Heart right ventricle (tissue), 16 donors: ENCODE data around the gene UBE2S. TPM values are rescaled to one million over a fixed set of nuclear protein-coding genes. Genes with fewer than 3 reads are reported as not detected.
A peak's percentile ranks its signal among the peaks of the same experiment; 100 is the strongest.
"Not testable (repeated sequence)": the region's sequence is repeated elsewhere in the genome, so short reads cannot be mapped to it uniquely, and the experiment has no call there.

ENCODE experiments used
- ATAC-seq, 8 donors: fragments of 200-7000 bp; cut with Tn5 transposase; one replicate each; pipeline ENCODE4 v1.9.1; 2020; ENCODE audit warnings: mild to moderate bottlenecking in 8 of 8, moderate library complexity in 8 of 8, moderate number of reproducible peaks in 1 of 8
- DNase-seq, 2 donors: peaks; one replicate each; pipeline ENCODE4 v3.0.0-alpha.2; 2020
- H3K27ac ChIP-seq, 10 donors: fragments of 200-600 bp; sonication (generic) in 2 of 10; one replicate each; pipeline versions ENCODE4 v1.5.0 to v1.8.0; 2020 to 2022; ENCODE audit warnings: mild to moderate bottlenecking in 3 of 10
- H3K27me3 ChIP-seq, 7 donors: fragments of 200-600 bp; one replicate each; pipeline ENCODE4 v1.8.0; 2021 to 2022; ENCODE audit warnings: mild to moderate bottlenecking in 2 of 7
- H3K36me3 ChIP-seq, 9 donors: fragments of 200-600 bp; sonication (generic) in 1 of 9; one replicate each; pipeline versions ENCODE4 v1.5.0 to v1.8.0; 2020 to 2022; ENCODE audit warnings: mild to moderate bottlenecking in 2 of 9
- H3K4me1 ChIP-seq, 9 donors: fragments of 200-600 bp; sonication (generic) in 1 of 9; one replicate each; pipeline versions ENCODE4 v1.5.0 to v1.8.0; 2020 to 2022; ENCODE audit warnings: mild to moderate bottlenecking in 4 of 9
- H3K4me3 ChIP-seq, 10 donors: fragments of 200-600 bp; sonication (generic) in 2 of 10; one replicate each; pipeline versions ENCODE4 v1.5.0 to v1.8.0; 2020 to 2022; ENCODE audit warnings: mild to moderate bottlenecking in 7 of 10, moderate library complexity in 2 of 10
- H3K9me3 ChIP-seq, 11 donors: fragments of 200-600 bp in 10 of 11; sonication (generic) in 2 of 11; one replicate each; pipeline versions ENCODE4 v1.5.0 to v1.8.0; 2013 to 2022; ENCODE audit warnings: mild to moderate bottlenecking in 2 of 11, control low read depth in 1 of 11, moderate library complexity in 1 of 11
- CTCF ChIP-seq, 9 donors: fragments of 200-600 bp; sonication (generic) in 2 of 9; IDR thresholded peaks; one replicate each; pipeline versions ENCODE4 v1.5.0 to v1.8.0; 2021 to 2022; ENCODE audit warnings: antibody characterized with exemption in 9 of 9, mild to moderate bottlenecking in 5 of 9, moderate library complexity in 1 of 9
- WGBS, 2 donors: extraction: QIAGEN DNeasy Blood & Tissue Kit; methylation state at CpG; one replicate each; pipeline ENCODE4 v1.1.7; 2013; ENCODE audit warnings: inconsistent platforms in 1 of 2; 5-methylcytosine and 5-hydroxymethylcytosine counted together
- intact Hi-C, 10 donors: fragments of 100-400 bp; cut with DNase I; formaldehyde crosslinking; loops; one replicate each; pipeline versions ENCODE4 v1.11.1 to v1.14.2; 2022
- long read RNA-seq, 3 donors: library from polyadenylated mRNA; unstranded; transcript quantifications; one replicate each; pipeline ENCODE4 v2.0.0, GENCODE V29; 2020 to 2021
- polyA plus RNA-seq, 2 donors: library from polyadenylated mRNA; stranded (reverse); fragments of 200-250 nt; gene quantifications; one replicate each; pipeline ENCODE4 v1.2.3, GENCODE V29; 2013
- total RNA-seq, 10 donors: library from RNA; stranded (reverse); fragmentation: NEBNext Ultra II Directional in 3 of 10; extraction: Animal tissue kit (Norgen Biotek cat#: 25700) in 3 of 10; gene quantifications; one replicate each; pipeline versions ENCODE4 v1.2.1 to v1.2.4, GENCODE V29; 2021 to 2023
- donor health status: Arrhythmogenic right ventricular cardiomyopathy.
- donor health status: ischemic (EF 13 %, LVEDD 7.1; RV severe dilation, severe dysfunction).
- donor health status: healthy with polysubstance abuse.
- donor health status: DM: no; HTN: yes; CAD: no.
- donor health status: DM: no; HTN: no; CAD: no.
- donor health status: ischemic (EF 25% LVEDD 6.9; RV normal size, moderate dysfunction).
- donor health status: ischemic (EF 25% LVEDD 5.7; RV mildly dilated, moderate dysfunction).
- donor health status: healthy.
- donor health status: DM: yes; HTN: yes; CAD: no.
- donor health status: Ischemic cardiomyopathy.
- donor health status: ischemic (EF 35%, LVEDD 5.7; RV mildly dilated, moderate dysfunction).
- donor health status: nonischemic (EF 11% LVEDD 7.7; RV severe dilation, severe dysfunction).
- donor health status: DM: yes; HTN: yes; CAD: no.
- donor health status: PGD.
- donor health status: ischemic (EF 29% LVEDD 5.4; RV normal size, mild dysfunction).
- donor health status: nonischemic (EF 23%, LVEDD 6.1; RV moderate dilation, normal function).

The UBE2S gene
- total RNA-seq = 10 to 100 TPM; 25.0 to 42.1 (median 30.7) TPM
- 10 to 100 TPM in 1 of 2 donors, 1 to 10 TPM in 1; 8.0 to 25.5 TPM for polyA plus RNA-seq
- long read RNA-seq, donor 1, transcript UBE2S-201 (4 exons, 2,548 nt) = major isoform, 69 of 73 reads
- long read RNA-seq, donor 1, partial matches to known transcripts = 3 of 73 reads
- long read RNA-seq, donor 1, other reads (novel, unspliced or antisense) = 1 of 73 reads
- long read RNA-seq, donor 2, transcript UBE2S-201 (4 exons, 2,548 nt) = major isoform, 53 of 57 reads
- long read RNA-seq, donor 2, partial matches to known transcripts = 1 of 57 reads
- long read RNA-seq, donor 2, other reads (novel, unspliced or antisense) = 3 of 57 reads
- long read RNA-seq, donor 3 = 0 reads

GRCh38 chr19:55407550-55407799 lies at the start of gene UBE2S:
TSS of gene UBE2S (minus strand) at chr19:55407788. CDS start at chr19:55407589, 199 bp downstream.
- not testable (repeated sequence) for DNase-seq, H3K27me3 ChIP-seq, ATAC-seq, H3K9me3 ChIP-seq
- intact Hi-C loops = loop anchor here in 1 of 10 donors (5.0 kb wide), 1 partner anchor 150 kb away; the partner anchor contains the start of gene PPP6R1
- Histone ChIP-seq H3K4me3 (peak within 1 kb of the TSS; percentile 77 to 99 (median 92)), H3K36me3 (peaks cover 0 to 39% (median 19%) of the 10 kb centered on the region in 9 donors), H3K4me1 (peaks cover 4 to 27% (median 17%) of the 10 kb centered on the region in 9 donors), H3K27ac (peak within 1 kb of the TSS; percentile 88 to 99 (median 96))
- WGBS, 2 donors = 1 to 2% methylated on average over 30 to 36 of the region's 36 CpGs

- H3K4me3 ChIP-seq = no peak overlapping the region
- no peak for TF ChIP-seq CTCF (IDR thresholded peaks at IDR 0.05)
- WGBS, 2 donors = 90 to 91% methylated on average over 11 to 14 of the region's 14 CpGs
Measured at GRCh38 chr19:55456347-55456746, 48.8 kb upstream of the UBE2S start.

GRCh38 chr19:55455576-55456235 lies 48.1 kb upstream of the UBE2S start:
- peaks cover 0 to 19% (median 0%) of the 10 kb centered on the region in 9 donors for H3K36me3 ChIP-seq
- no peak overlapping the region for H3K27ac ChIP-seq
- ATAC-seq (no peak), DNase-seq (no peak)
- peaks cover 8 to 28% (median 21%) of the 10 kb centered on the region in 9 donors for H3K4me1 ChIP-seq
- H3K4me3 ChIP-seq = no peak overlapping the region
- no peaks in the 10 kb centered on the region for H3K9me3 ChIP-seq
- no peak for TF ChIP-seq CTCF (IDR thresholded peaks at IDR 0.05)
- intact Hi-C loops = loop anchor here in 1 of 10 donors (10.0 kb wide), 1 partner anchor 321 kb away; no protein-coding TSS in a partner anchor
- 91 to 92% methylated on average over 11 of the region's 11 CpGs for WGBS, 2 donors
- peaks cover 12 to 27% (median 23%) of the 10 kb centered on the region in 7 donors for H3K27me3 ChIP-seq

More at GRCh38 chr19:55456347-55456746, 48.8 kb upstream of the UBE2S start:
- H3K27ac ChIP-seq = no peak overlapping the region
- intact Hi-C loops = loop anchor here in 1 of 10 donors (10.0 kb wide), 1 partner anchor 322 kb away; no protein-coding TSS in a partner anchor
- H3K36me3 ChIP-seq = peaks cover 0 to 19% (median 0%) of the 10 kb centered on the region in 9 donors
- H3K9me3 ChIP-seq = no peaks in the 10 kb centered on the region
- no peak for DNase-seq
- peaks cover 12 to 21% (median 17%) of the 10 kb centered on the region in 7 donors for H3K27me3 ChIP-seq
- peaks cover 7 to 32% (median 27%) of the 10 kb centered on the region in 9 donors for H3K4me1 ChIP-seq
- no peak for ATAC-seq

- WGBS, 2 donors = 77 to 78% methylated on average over 14 of the region's 14 CpGs
- peak in 1 of 2 donors; percentile 43 for DNase-seq
- intact Hi-C loops = loop anchor here in 1 of 10 donors (10.0 kb wide), 1 partner anchor 320 kb away; no protein-coding TSS in a partner anchor
- Histone ChIP-seq H3K27ac (no peak overlapping the region), H3K9me3 (no peaks in the 10 kb centered on the region), H3K4me3 (no peak overlapping the region), H3K4me1 (peaks cover 7 to 19% (median 12%) of the 10 kb centered on the region in 9 donors), H3K36me3 (peaks cover 0 to 19% (median 0%) of the 10 kb centered on the region in 9 donors), H3K27me3 (peaks cover 13 to 29% (median 23%) of the 10 kb centered on the region in 7 donors)
- TF ChIP-seq CTCF (IDR thresholded peaks at IDR 0.05) = peak in 8 of 9 donors; percentile 25 to 60 (median 52)
- peak in 1 of 8 donors; percentile 36 for ATAC-seq
Measured at GRCh38 chr19:55454787-55455243, 47.2 kb upstream of the UBE2S start.
